ELF-1 (cell line): Measurements from ENCODE around the gene ZNF708.
"Not testable (repeated sequence)": the region's sequence is repeated elsewhere in the genome, so short reads cannot be mapped to it uniquely, and the experiment has no call there.

Experiments used
- DNase-seq: peaks from one replicate; pipeline ENCODE4 v3.0.0-alpha.2; 2016; ENCODE audit warnings: low read depth, low spot score

The ZNF708 gene

DNA sequence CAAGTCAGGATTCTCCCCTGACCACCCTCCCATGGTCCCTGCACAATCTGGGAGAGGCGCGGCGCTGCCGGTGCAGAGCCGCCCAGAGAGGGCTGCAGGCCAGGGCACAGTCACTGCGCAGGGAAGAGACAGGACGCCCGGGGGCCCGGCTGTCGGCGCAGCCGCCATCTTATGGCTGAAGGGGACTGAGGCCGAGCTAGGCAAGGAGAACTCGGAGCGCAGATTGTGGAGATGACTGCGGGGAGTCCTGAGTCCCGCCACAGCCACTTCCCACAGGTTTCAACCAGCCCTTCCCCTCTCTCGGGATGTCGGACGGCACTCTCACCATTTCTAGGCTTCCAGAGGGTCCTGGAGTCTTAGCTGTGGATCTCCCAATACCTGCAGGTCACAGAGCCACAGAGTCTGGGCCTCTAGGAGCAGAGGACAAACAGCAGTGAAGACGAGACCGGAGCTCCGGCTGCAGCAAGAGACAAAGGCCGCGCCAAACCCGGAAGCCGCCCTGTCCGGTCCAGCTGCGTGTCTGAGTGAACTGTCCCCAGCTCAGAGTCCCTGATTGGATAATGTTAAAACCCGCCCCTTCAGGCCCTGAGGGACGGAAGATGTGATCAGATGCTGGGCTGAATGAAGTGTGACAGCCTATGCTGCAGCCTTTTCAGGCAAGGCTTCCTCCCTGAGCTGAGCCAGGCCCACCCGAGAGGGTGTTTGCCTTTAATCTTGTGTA is at the start of gene ZNF708:
Gene ZNF708 (minus strand): TSS at position 526 of the 721 bp plus-strand sequence. CDS start 198 bp downstream, at position 328.
- peak; percentile 96 for DNase-seq

DNA sequence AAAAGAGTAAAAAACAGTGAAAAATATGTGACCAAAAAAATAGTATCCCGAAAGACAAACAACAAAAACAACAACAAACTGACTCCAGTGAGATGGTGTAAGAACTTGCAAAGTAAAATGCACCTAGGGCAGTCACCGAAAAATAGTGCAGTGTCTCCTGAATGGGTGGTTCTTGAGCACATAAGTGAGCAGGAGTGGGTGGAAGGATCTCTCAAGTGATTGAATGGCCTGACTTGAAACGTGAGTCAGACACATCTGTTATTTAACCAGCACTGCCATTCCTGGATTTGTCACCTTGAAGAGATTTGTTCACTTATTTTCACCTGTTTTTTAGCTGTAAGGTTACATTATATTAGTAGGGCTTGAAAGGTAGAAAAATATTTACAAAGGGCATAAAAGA is 33.1 kb upstream of the ZNF708 start:
- DNase-seq, result no peak

DNA sequence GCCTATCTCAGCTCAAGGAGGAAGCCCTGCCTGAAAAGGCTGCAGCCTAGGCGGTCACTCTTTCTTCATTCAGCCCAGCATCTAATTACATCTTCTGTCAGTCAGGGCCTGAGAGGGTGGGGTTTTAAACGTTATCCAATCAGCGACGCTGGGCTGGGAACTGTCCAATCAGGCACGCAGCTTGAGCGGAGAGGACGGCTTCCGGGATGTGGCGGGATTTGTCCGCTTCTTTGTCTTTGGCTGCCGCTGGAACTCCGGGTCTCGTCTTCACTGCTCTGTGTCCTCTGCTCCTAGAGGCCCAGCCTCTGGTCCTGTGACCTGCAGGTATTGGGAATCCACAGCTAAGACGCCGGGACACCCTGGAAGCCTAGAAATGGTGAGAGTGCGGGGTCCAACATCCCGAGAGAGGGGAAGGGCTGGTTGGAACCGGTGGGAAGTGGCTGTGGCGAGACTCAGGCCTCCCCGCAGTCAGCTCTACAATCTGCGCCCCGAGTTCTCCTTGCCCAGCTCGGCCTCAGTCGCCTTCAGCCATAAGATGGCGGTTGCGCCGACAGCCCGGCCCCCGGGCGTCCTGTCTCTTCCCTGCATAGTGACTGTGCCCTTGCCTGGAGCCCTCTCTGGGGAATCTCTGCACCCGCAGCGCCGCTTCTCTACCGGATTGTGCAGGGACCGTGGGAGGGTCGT is 29.7 kb upstream of the ZNF708 start, which contains the start of gene ZNF738:
Gene ZNF738 (plus strand): TSS at position 233 of the 684 bp plus-strand sequence. CDS start 141 bp downstream, at position 374.
- peak; percentile 99 for DNase-seq

DNA sequence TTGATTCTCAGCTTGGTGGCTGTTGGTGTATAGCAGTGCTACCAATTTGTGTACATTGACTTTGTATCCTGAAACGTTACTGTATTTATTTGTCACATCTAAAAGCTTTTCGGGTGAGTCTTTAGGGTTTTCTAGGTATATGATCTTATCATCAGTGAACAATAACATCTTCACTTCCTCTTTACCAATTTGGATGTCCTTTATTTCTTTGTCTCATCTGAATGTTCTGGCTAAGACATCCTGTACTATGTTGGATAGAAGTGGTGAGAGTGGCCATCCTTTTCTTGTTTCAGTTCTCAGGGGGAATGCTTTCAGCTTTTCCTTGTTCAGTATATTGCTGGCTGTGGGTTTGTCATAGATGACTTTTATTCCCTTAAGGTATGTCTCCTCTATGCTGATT is 23.6 kb upstream of the ZNF708 start:
- DNase-seq, result no peak

DNA sequence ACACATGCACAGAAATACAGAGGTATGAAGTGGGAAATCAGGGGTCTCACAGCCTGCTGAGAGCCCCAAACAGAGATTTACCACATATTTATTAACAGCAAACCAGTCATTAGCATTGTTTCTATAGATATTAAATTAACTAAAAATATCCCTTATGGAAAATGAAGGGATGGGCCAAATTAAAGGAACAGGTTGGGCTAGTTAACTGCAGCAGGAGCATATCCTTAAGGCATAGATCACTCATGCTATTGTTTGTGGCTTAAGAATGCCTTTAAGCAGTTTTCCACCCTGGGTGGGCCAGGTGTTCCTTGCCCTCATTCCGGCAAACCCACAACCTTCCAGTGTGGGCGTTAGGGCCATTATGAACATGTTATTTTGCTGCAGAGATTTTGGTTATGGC is 15.6 kb upstream of the ZNF708 start:
- not testable (repeated sequence) for DNase-seq

DNA sequence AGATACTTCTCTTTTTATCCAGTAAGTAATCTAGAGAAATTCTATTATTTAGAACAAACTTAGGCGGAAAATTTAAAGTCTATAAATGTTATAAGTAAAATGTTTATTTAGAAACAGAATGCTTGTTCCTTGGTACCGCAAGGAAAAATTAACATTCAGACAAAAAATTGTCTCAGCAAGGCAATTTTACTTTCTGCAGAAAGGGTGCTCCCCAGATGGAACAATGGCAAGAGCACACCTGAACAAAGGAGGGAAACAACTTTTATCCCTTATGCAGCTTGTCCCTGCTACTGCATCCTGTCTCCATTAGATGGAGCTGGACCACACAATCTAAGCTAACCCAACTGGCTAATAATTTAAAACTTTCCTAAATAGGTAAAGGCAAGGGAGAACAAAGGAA is 6.5 kb upstream of the ZNF708 start:
- no peak for DNase-seq

DNA sequence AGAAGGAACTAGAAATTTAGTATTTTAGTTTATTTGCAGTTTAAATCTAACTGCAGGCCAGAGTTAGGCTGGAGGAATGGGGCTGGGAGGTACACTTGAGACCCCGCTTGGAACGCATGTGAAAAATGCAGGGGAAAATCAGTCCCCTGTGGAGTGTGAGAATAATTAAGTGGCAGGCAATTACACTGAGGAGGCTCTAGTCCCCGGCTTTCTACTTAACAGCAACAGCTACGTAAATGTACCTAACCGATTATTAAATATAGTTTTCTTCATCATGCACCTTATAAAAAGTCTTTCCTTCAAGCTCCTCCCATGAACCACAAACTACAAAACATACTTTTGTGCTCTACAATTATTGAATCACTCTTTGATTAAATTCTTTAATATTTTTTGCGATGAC is 804 bp downstream of the ZNF708 start:
- peak; percentile 35 for DNase-seq

DNA sequence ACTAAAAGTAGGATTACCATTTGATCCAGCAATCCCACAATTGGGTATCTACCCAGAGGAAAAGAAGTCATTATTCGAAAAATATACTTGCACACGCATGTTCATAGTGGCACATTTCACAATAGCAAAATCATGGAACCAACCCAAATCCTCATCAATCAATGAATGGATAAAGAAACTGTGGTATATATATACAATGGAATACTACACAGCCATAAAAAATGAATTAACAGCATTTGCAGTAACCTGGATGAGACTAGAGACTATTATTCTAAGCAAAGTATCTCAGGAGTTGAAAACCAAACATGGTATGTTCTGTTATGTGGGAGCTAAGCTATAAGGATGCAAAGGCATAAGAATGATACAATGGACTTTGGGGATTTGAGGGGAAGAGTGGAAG is 3.0 kb downstream of the ZNF708 start:
- no peak for DNase-seq

DNA sequence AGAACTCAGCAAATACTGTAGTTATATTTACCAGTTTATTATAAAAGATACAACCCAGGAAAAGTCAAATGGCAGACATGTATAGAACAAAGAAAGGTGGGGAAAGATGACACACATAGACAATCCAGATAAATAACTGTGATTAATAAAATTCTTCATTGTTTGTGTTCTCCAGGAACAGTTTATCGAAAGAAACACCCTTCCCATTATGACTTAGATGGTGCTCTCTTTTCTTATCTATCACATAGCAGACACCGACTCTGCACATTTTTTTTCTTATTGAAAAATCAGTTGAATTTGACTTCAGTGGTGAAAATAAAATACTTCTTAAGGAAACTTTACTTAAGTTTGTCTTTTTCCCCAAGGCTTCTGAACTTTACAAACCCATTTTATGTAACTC is 6.2 kb downstream of the ZNF708 start:
- DNase-seq, result no peak

DNA sequence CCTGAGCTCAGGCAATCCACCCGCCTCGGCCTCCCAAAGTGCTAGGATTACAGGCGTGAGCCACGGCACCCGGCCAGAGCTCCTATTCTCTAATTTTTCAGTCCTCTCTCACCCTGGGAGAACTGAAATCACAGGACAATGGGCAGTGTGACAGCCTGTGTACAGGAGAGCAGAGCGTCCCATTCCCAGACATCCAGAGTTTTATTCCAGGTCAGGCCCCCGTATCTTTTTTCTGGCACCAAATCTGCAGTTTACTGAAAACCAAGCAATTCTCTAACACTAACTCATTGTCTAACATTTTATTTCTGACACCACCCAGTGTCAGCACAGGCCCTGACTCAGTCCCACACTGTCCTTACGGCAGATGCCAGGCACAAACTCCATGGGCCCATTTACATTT is 6.7 kb downstream of the ZNF708 start:
- no peak for DNase-seq

DNA sequence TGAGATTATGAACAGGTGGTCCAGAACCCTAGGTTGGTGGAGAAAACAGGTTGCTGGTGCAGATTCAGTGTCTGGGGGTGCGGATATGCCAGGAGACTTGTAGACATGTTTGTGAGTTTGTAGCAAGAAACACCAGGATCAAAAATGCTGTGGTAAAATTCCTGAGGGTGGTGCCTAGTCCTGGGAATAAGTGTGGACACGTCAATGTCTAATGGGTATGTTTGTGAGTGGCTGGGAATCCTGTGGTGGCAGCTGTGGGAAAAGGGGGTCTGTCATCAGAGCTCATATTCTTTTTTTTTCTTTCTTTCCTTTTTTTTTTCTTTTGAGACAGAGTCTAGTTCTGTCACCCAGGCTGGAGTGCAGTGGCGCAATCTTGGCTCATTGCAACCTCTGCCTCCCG is 7.2 kb downstream of the ZNF708 start:
- no peak for DNase-seq

DNA sequence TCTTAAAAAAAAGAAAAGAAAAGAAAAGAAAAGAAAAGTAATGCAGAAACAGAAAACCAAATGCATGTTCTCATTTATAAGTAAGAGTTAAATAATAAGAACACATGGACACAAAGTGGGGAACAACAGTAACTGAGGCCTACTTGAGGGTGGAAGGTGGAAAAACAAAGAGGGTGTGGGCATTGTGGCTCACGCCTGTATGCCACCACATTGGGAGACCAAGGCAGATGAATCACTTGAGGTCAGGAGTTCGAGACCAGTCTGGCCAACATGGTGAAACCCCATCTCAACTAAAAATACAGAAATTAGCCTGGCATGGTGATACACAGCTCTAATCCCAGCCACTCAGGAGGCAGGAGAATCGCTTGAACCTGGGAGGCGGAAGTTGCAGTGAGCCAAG is 8.1 kb downstream of the ZNF708 start:
- no peak for DNase-seq

DNA sequence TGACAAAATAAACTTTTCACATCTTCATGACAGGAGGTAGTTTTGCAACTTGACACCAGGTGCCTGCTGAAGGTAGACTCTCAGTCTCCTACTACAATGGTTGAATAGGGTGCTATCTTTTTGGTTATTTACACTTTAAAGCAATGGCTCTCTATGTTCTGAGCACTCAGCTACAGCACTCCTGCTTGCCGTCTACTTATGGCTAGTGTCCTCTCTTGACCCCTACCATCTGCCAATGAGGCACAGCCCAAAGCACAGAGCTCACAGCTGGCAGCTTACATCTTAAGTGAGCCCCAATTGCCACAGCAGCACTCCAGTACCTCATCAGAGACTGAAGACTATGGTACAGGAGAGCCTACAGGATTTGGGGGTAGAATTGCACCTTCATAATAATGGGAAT is 11.4 kb downstream of the ZNF708 start:
- DNase-seq, result no peak

DNA sequence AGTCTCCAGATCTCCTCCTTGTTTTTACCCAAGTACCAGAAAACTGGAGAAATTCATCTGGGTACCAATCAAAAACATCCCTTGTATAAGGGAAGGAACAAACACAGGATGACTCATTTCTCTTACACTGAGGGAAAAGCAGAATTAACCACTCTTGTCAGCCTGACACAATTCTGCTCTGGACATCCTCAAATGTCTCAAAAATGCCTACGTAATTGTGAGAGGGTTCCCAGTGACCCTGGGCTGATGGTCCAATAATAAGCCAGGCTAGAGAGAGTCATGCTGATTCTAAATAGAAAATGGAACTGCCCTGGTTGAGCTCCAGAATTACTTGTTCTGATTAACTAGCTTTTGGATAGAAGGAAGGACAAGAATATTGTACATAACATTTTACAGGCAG is 14.5 kb downstream of the ZNF708 start:
- no peak for DNase-seq

DNA sequence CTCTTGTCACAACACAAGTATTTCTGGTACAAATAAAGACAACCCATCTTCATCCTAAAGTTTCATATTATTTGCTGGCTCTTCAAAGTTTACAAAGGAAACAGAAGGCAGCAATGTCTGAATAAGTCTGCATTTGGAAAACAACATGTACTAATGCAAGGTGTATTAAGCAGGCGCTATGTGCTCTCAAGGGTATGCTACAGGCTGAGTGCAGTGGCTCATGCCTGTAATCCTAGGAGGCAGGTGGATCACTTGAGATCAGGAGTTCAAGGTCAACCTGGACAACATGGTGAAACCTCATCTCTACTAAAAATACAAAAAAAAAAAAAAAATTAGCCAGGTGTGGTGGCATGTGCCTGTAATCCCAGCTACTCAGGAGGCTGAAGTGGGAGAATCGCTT is 16.4 kb downstream of the ZNF708 start:
- DNase-seq, result not testable (repeated sequence)

DNA sequence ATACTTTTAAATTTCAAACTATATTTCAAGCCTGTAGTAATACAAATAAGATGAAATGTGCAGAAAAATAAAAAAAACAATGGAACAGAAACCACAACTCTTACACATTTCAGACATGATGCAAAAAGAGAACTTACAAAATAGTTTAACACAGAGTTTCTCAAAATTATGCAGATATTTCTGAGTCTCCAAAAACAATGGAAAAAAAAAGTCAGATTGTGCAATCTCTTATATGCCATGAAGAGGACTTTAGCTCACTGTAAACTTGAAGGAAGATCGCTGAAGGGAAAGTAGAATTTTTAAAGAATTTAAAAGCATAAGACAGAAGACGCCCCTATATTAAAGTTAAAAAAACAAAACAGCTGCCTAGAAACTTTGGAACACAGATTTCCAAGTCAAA is 20.4 kb downstream of the ZNF708 start:
- no peak for DNase-seq

DNA sequence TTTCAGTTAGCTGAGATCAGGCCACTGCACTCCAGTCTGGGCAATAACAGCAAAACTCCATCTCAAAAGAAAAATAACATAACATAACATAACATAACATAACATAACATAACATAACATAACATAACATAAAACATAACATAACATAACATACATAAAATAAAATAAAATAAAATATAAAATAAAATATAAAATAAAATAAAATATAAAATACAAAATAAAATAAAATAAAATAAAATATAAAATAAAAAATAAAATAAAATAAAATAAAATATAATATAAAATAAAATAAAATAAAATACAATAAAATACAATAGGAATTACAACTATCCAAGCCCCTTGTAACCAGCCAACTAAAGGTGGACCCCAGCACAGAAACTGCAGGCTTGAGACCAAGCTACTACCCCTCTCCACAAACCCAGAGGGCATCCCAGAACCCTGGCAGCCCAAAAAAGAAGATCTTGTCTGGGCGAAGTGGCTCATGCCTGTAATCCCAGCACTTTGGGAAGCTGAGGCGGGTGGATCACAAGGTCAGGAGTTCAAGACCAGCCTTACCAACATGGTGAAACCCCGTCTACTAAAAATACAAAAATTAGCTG is 22.2 kb downstream of the ZNF708 start:
- DNase-seq, result not testable (repeated sequence)

DNA sequence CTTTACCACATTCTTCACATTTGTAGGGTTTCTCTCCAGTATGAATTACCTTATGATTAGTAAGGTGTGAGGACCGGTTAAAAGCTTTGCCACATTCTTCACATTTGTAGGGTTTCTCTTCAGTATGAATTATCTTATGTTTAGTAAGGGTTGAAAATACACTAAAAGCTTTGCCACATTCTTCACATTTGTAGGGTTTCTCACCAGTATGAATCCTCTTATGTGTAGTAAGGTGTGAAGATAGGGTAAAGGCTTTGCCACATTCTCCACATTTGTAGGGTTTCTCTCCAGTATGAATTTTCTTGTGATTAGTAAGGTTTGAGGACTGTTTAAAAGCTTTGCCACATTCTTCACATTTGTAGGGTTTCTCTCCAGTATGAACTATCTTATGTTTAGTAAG is 35.4 kb downstream of the ZNF708 start:
- DNase-seq, result not testable (repeated sequence)

DNA sequence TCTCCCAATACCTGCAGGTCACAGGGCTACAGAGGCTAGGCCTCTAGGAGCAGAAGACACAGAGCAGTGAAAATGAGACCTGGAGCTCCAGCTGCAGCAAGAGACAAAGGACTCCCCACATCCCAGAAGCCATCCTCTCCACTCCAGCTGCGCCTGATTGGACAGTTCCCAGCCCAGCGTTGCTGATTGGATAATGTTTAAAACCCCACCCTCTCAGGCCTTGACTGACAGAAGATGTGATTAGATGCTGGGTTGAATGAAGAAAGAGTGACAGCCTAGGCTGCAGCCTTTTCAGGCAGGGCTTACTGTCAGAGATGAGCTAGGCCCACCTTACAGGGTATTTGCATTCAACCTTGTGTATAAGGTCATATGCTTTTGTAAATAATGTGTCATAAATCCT is 59.4 kb downstream of the ZNF708 start:
- DNase-seq, result no peak

DNA sequence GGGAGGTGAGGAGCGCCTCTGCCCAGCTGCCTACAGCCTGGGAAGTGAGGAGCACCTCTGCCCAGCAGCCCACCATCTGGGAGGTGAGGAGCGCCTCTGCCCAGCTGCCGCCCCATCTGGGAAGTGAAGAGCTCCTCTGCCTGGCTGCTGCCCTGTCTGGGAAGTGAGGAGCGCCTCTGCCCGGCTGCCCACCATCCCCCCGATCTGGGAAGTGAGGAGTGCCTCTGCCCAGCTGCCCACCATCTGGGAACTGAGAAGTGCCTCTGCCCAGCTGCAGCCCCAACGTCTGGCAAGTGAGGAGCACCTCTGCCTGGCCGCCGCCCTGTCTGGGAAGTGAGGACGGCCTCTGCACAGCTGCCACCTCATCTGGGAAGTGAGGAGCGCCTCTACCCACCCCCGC is 64.3 kb downstream of the ZNF708 start:
- no peak for DNase-seq

DNA sequence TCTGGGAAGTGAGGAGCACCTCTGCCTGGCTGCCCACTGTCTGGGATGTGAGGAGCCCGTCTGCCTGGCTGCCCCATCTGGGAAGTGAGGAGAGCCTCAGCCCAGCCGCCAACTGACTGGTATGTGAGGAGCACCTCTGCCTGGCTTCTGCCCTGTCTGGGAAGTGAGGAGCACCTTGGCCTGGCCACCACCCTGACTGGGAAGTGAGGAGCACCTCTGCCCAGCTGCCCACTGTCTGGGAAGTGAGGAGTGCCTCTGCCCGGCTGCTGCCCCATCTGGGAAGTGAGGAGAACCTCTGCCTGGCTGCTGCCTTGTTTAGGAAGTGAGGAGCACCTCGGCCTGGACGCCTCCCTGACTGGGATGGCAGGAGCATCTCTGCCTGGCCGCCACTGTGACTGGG is 64.8 kb downstream of the ZNF708 start:
- no peak for DNase-seq

DNA sequence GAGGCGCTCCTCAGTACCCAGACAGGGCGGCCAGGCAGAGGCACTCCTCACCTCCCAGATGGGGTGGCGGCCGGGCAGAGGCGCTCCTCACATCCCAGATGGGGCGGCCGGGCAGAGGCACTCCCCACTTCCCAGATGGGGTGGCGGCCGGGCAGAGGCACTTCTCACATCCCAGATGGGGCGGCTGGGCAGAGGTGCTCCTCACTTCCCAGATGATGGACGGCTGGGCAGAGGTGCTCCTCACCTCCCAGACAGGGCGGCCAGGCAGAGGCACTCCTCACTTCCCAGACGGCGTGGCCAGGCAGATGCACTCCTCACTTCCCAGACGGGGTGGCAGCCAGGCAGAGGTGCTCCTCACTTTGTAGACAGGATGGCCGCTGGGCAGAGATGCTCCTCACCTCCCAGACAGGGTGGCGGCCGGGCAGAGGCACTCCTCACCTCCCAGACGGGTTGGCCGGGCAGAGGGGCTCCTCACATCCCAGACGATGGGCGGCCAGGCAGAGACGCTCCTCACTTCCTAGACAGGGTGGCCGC is 68.3 kb downstream of the ZNF708 start:
- DNase-seq, result not testable (repeated sequence)
